ENCODE data around the gene SCN8A. TPM values are rescaled to one million over a fixed set of nuclear protein-coding genes. Genes with fewer than 3 reads are reported as not detected.
"Not testable (repeated sequence)": the region's sequence is repeated elsewhere in the genome, so short reads cannot be mapped to it uniquely, and the experiment has no call there.

The SCN8A gene
- total RNA-seq, 1 experiment from 2014 or later = 5.4 TPM

- intact Hi-C loops (cut with micrococcal nuclease; ENCODE audit: unreplicated experiment) = no loop called here
- no peaks in the 10 kb centered on the region for H3K9me3 ChIP-seq (ENCODE audit: low read depth, low read length, poor library complexity, severe bottlenecking)
- peaks cover 6% of the 10 kb centered on the region for H3K27me3 ChIP-seq (replicated peaks; ENCODE audit: insufficient read depth, low read depth, low read length, poor library complexity)
- no peak overlapping the region for H3K4me3 ChIP-seq (ENCODE audit: low read depth, low read length, poor library complexity, severe bottlenecking)
- BruUV-seq (replicated peaks) = no TSS peak
- ChIA-PET CTCF (interaction anchor here (0.7 kb wide), 1 partner anchor 750 kb away, joined by 6 read pairs; no protein-coding TSS in a partner anchor), POLR2A (ENCODE audit: low non-redundant PET) (no interaction called here)
- TF ChIP-seq CTCF (conservative IDR thresholded peaks at IDR 0.05; ENCODE audit: low read depth, low read length) = no peak
- no peak for TF ChIP-seq EZH2 (IDR thresholded peaks at IDR 0.05; ENCODE audit: borderline replicate concordance, low read depth, low read length, poor library complexity, severe bottlenecking)
- no peak for DNase-seq (ENCODE audit: low spot score)
- H3K4me1 ChIP-seq (ENCODE audit: insufficient read depth, low read length, poor library complexity, severe bottlenecking) = no peaks in the 10 kb centered on the region
- no peaks in the 10 kb centered on the region for H3K36me3 ChIP-seq (ENCODE audit: insufficient read depth, low read length, poor library complexity, severe bottlenecking)
- H3K27ac ChIP-seq (ENCODE audit: low read depth, low read length, poor library complexity, severe bottlenecking) = no peak overlapping the region
These were observed 237.1 kb downstream of the SCN8A start for GRCh38 chr12:51827925-51828818.

GRCh38 chr12:51829011-51829481 lies 238.0 kb downstream of the SCN8A start:
- intact Hi-C loops (cut with micrococcal nuclease; ENCODE audit: unreplicated experiment) = no loop called here
- no peaks in the 10 kb centered on the region for H3K9me3 ChIP-seq (ENCODE audit: low read depth, low read length, poor library complexity, severe bottlenecking)
- no peak overlapping the region for H3K27ac ChIP-seq (ENCODE audit: low read depth, low read length, poor library complexity, severe bottlenecking)
- POLR2A ChIA-PET (ENCODE audit: low non-redundant PET) = no interaction called here
- TF ChIP-seq CTCF (conservative IDR thresholded peaks at IDR 0.05; ENCODE audit: low read depth, low read length) = no peak
- TF ChIP-seq EZH2 (IDR thresholded peaks at IDR 0.05; ENCODE audit: borderline replicate concordance, low read depth, low read length, poor library complexity, severe bottlenecking) = no peak
- BruUV-seq (replicated peaks) = no TSS peak
- CTCF ChIA-PET = interaction anchor here (0.9 kb wide), 1 partner anchor 8 kb away, joined by 3 read pairs; no protein-coding TSS in a partner anchor
- no peaks in the 10 kb centered on the region for H3K36me3 ChIP-seq (ENCODE audit: insufficient read depth, low read length, poor library complexity, severe bottlenecking)
- H3K4me3 ChIP-seq (ENCODE audit: low read depth, low read length, poor library complexity, severe bottlenecking) = no peak overlapping the region
- DNase-seq (ENCODE audit: low spot score) = no peak
- H3K4me1 ChIP-seq (ENCODE audit: insufficient read depth, low read length, poor library complexity, severe bottlenecking) = no peaks in the 10 kb centered on the region
- H3K27me3 ChIP-seq (replicated peaks; ENCODE audit: insufficient read depth, low read depth, low read length, poor library complexity) = peaks cover 11% of the 10 kb centered on the region

GRCh38 chr12:51829641-51830040 lies 238.6 kb downstream of the SCN8A start:
- Histone ChIP-seq H3K36me3 (ENCODE audit: insufficient read depth, low read length, poor library complexity, severe bottlenecking) (no peaks in the 10 kb centered on the region), H3K4me1 (ENCODE audit: insufficient read depth, low read length, poor library complexity, severe bottlenecking) (no peaks in the 10 kb centered on the region), H3K27ac (ENCODE audit: low read depth, low read length, poor library complexity, severe bottlenecking) (no peak overlapping the region), H3K4me3 (ENCODE audit: low read depth, low read length, poor library complexity, severe bottlenecking) (no peak overlapping the region), H3K9me3 (ENCODE audit: low read depth, low read length, poor library complexity, severe bottlenecking) (no peaks in the 10 kb centered on the region), H3K27me3 (replicated peaks; ENCODE audit: insufficient read depth, low read depth, low read length, poor library complexity) (peaks cover 11% of the 10 kb centered on the region)
- intact Hi-C loops (cut with micrococcal nuclease; ENCODE audit: unreplicated experiment) = no loop called here
- POLR2A ChIA-PET (ENCODE audit: low non-redundant PET) = no interaction called here
- no peak for DNase-seq (ENCODE audit: low spot score)
- CTCF ChIA-PET = interaction anchor here (0.9 kb wide), 1 partner anchor 9 kb away, joined by 3 read pairs; no protein-coding TSS in a partner anchor
- TF ChIP-seq EZH2 (IDR thresholded peaks at IDR 0.05; ENCODE audit: borderline replicate concordance, low read depth, low read length, poor library complexity, severe bottlenecking) = no peak
- no peak for TF ChIP-seq CTCF (conservative IDR thresholded peaks at IDR 0.05; ENCODE audit: low read depth, low read length)
- BruUV-seq (replicated peaks) = no TSS peak

GRCh38 chr12:51831817-51832216 lies 240.8 kb downstream of the SCN8A start:
- BruUV-seq (replicated peaks); POLR2A ChIA-PET (ENCODE audit: low non-redundant PET); H3K4me1 ChIP-seq (ENCODE audit: insufficient read depth, low read length, poor library complexity, severe bottlenecking): not testable (repeated sequence)

More at GRCh38 chr12:51831817-51832216, 240.8 kb downstream of the SCN8A start:
- CTCF ChIA-PET = interaction anchor here (0.7 kb wide), 1 partner anchor 11 kb away, joined by 3 read pairs; no protein-coding TSS in a partner anchor
- intact Hi-C loops (cut with micrococcal nuclease; ENCODE audit: unreplicated experiment); H3K36me3 ChIP-seq (ENCODE audit: insufficient read depth, low read length, poor library complexity, severe bottlenecking); DNase-seq (ENCODE audit: low spot score); H3K4me3 ChIP-seq (ENCODE audit: low read depth, low read length, poor library complexity, severe bottlenecking); H3K27ac ChIP-seq (ENCODE audit: low read depth, low read length, poor library complexity, severe bottlenecking); H3K9me3 ChIP-seq (ENCODE audit: low read depth, low read length, poor library complexity, severe bottlenecking): not testable (repeated sequence)
- peaks cover 11% of the 10 kb centered on the region for H3K27me3 ChIP-seq (replicated peaks; ENCODE audit: insufficient read depth, low read depth, low read length, poor library complexity)

All from A673 (cell line).